ENCODE measurements around the gene C19orf33.

C19orf33 gene

GRCh38 chr19:38351865-38352395 is 47.9 kb downstream of the C19orf33 start:
- TF ChIP-seq CTCF (IDR thresholded peaks at IDR 0.05; ENCODE audit: low read depth, low read length) = no peak
- in situ Hi-C loops (cut with HindIII; ENCODE audit: low sequenced_read_pairs) = no loop called here
- no peak overlapping the region for H3K4me3 ChIP-seq (ENCODE audit: low read depth, low read length)
- no peak for DNase-seq (ENCODE audit: low read depth, low spot score)

DNA sequence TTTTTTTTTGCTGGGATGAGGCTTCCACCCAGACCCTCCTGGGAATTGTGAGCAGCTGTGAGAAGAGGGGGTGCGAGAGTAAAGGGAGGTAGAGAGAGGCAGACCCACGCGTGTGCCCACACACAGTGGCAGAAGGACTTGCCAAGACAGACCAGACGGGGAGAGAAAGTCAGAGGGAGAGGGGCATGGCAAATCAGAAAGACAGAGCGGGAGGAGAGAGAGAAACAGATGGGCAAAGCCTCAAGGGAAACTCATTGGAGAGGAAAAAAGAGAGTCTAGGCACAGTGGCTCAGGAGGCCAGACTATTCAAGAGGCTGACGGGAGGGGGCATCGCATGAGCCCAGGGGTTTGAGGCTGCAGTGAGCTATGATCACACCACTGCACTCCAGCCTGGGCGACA is 48.6 kb downstream of the C19orf33 start:
- no peak overlapping the region for H3K4me3 ChIP-seq (ENCODE audit: low read depth, low read length)
- no peak for DNase-seq (ENCODE audit: low read depth, low spot score)
- TF ChIP-seq CTCF (IDR thresholded peaks at IDR 0.05; ENCODE audit: low read depth, low read length) = no peak
- in situ Hi-C loops (cut with HindIII; ENCODE audit: low sequenced_read_pairs) = no loop called here
